ENCODE data around the gene CALHM6.

DNA sequence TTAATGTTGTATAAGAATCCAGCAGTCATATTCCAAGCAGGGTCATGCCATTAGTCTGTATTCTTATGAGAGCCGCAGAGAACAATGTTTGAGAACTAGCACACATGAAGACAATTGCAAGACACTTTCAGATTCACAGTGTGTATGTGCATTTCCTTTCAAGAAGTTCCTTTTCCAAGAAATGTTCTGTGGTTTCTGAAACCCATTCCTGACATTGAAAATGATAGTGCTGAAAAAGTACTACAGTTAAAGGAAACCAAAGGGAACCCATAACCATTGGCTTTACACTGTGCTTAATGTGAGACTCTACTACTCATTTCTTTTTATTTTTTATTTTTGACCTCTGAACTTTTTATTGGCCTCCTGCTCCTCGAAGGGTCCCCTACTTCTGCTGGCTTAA, 4.2 kb upstream of the CALHM6 start:
- TF ChIP-seq, protein P1, sequence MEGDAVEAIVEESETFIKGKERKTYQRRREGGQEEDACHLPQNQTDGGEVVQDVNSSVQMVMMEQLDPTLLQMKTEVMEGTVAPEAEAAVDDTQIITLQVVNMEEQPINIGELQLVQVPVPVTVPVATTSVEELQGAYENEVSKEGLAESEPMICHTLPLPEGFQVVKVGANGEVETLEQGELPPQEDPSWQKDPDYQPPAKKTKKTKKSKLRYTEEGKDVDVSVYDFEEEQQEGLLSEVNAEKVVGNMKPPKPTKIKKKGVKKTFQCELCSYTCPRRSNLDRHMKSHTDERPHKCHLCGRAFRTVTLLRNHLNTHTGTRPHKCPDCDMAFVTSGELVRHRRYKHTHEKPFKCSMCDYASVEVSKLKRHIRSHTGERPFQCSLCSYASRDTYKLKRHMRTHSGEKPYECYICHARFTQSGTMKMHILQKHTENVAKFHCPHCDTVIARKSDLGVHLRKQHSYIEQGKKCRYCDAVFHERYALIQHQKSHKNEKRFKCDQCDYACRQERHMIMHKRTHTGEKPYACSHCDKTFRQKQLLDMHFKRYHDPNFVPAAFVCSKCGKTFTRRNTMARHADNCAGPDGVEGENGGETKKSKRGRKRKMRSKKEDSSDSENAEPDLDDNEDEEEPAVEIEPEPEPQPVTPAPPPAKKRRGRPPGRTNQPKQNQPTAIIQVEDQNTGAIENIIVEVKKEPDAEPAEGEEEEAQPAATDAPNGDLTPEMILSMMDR (IDR thresholded peaks at IDR 0.05), result no peak
- no peak for TF ChIP-seq POLR2A (IDR thresholded peaks at IDR 0.05)
